Measurements from ENCODE around the gene DUS1L.

GRCh38 chr17:82061047-82061925 is 4.3 kb downstream of the DUS1L start:
- TF ChIP-seq CTCF (optimal IDR thresholded peaks at IDR 0.05 in 1 of 3, IDR thresholded peaks at IDR 0.05 in 1 of 3, conservative IDR thresholded peaks at IDR 0.05 in 1 of 3; ENCODE audit: extremely low read depth in 1 of 3, insufficient read depth in 2 of 3, low read length in 3 of 3) = no peak
- TF ChIP-seq EZH2 (IDR thresholded peaks at IDR 0.05; ENCODE audit: low read length) = no peak

Data from keratinocyte (primary cell).